Stimulated activated naive CD8-positive, alpha-beta T cell treated with anti-CD3 and anti-CD28 coated beads, Interleukin-15, Interleukin-2, amounts not matched to agents 100 U/mL and 50 U/mL, for 24 hours (primary cell): ENCODE results near the gene ST3GAL6.

Source experiments
- ATAC-seq: fragments of 150-1000 bp; cut with Tn5 transposase; one replicate; pipeline ENCODE4 v1.10.0; 2021
- DNase-seq: peaks from one replicate; pipeline ENCODE4 v3.0.0; 2021

The ST3GAL6 gene

DNA sequence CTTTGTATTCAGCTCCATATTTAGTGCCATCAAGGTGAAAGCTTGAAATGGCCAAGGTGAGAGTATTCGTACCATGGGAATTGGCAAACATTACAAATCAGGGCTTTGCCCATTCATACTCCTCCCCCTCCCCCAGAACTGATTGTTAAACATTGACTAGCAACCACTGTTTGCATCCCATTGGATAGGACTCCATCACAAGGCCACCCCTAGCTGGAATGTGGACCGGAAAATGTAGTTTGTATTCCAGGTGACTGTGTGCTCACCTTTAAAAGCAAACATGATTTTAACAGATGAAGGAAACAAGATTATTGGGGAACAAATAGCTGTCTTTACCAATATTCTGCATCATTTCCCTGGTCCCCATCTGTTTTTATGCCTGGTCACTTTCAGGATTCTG lies 14.1 kb downstream of the ST3GAL6 start:
- no peak for ATAC-seq
- no peak for DNase-seq

DNA sequence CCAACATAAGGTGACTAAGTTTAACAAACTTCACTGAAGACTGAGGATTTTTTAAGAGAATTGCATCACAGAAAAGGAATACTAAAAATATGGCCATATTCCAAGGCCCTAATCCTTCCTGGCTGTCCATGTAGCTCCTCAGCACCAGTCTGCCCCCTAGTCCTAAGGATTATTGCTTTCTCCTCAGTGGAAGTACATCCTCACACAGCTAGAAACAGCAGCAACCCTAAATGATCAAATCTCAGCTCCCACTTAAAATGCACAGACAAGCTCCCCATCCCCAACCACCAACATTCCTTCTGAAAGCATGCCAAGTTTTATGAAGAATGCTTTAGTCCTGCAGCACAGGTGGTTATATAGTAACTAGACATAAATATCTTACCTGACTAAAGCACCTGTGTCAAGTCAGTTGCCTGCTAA lies 14.7 kb downstream of the ST3GAL6 start:
- ATAC-seq, result no peak
- DNase-seq, result no peak

DNA sequence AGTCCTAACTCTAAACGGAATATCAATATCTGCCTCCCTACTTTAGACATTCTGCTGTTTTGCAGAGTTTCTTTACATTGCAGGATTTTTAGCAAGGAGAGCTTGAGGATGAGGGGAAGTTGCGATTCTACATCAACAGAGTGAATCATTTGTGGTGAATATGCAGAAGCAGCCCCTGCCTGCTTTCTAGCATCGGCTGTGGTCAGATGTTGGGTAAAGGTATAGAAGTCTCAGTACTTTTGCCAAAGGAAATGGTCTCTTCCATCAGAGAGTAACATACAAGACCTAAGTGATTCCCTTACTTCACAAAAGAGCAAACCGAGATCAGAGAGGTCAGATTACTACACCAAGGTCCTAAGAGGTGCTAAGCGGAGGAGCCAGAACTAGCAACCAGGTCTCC lies 15.2 kb downstream of the ST3GAL6 start:
- peak; percentile 42 for ATAC-seq
- no peak for DNase-seq

DNA sequence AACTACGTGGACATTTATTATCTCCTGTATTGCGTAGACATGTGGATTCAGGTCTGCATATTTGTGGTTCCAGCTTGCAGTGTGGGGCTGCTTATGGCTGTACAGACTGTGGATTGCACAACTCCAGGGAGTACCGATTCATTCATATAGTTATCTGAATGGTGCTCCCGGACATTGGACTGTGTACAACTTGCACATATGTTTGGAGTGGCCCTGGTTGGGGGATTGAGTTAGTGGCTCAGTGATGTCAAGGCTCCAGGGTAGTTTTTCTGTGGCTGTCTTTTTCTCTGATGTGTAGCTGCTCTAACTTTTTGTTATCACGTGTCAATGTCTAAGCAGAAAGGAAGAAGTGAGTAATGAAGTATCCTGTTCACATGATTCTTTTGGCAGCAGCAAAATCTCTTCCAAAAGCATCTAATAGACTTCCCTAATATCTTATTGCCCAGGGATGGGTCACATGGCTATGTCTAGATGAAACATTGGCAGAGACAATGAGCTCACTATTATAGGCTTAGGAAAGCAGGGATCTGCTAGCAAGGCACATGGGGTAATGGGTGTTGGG lies 15.8 kb downstream of the ST3GAL6 start:
- peak; percentile 14 for ATAC-seq
- no peak for DNase-seq

DNA sequence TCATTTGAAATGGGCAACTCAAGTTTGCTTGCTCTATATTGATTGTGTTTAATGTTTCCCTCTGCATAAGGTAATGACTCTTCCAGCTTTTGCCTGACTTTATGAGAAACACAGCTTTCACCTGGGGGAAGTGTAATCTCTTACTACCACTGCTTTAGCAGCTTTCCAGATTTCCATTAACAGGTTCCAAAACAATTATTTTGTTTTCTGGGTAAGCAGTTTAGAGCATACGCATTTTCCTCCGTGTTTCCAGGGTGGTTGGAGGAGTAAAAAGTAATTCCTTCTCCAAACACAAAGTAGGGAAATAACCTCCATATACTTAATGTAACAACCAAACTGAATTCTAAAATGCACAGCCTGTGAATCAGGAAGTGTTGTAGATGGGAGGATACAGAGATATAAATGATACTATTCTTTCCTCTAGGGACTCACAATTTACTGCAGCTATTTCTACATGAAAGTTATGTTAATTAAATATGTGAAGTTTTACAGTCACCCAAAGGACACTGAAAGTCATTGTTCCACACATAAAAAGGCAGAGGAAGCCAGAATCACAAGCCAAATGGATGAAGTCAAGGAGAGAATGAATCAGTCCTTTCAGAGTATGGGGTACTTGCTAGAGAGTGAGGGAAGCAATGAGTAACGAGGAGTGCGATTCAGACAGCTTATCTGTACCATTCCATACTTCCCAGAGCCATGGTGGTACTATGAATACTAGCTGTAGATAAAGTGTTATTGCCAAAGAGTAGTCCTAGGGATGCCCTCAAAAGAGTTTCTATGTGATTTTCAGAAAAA lies 16.6 kb downstream of the ST3GAL6 start:
- DNase-seq (no peak), ATAC-seq (no peak)

DNA sequence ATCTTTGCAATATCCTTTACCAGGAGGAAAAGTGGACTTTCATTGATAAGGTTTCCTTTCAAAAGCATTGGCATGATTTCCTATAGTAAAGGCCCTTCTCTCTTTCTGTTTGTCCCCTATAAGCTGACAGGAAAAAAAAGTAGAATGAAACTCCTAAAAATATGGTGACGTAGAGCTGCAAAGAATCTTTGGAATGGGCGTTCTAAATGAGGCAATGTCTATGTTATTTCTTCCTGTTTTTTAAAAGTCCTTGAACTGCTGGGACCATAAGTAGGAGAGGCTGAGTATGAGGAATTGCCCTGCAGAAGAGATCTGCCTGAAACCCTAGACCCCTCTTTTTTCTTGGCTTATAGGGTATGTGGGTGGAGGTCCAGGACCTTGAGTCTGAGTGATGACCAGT lies 17.2 kb downstream of the ST3GAL6 start:
- no peak for DNase-seq
- no peak for ATAC-seq

DNA sequence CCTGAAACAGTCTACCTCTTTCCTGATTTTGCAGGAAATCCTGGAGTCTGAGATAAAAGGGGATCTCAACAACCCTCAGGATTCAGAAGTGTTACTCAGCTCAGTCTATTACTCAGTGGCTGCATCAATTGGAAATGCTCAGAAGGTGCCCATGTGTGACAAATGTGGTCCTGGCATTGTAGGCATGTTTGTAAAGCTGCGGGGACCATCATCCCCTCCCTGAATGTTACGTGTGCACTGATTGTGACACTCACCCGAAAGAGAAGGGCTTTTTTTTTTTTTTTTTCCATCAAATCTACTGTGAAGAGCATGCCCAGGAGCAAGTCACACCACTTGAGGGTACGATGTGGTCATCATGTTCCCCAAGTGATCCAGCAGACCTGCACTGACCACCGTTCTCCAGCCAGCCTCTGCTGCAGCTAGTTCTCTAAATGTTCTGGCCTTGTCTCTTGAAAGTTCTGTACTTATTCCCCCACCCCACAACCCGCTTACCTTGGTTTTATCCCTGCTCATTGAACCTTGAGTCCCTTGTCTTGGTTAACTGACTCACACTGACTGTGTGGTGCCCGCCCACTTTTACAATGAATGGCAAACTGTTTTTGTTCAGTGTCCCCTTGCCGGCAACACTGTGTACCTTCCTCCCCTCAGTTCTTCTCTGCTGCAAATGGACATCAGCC lies 19.8 kb downstream of the ST3GAL6 start:
- ATAC-seq, result no peak
- DNase-seq, result no peak

DNA sequence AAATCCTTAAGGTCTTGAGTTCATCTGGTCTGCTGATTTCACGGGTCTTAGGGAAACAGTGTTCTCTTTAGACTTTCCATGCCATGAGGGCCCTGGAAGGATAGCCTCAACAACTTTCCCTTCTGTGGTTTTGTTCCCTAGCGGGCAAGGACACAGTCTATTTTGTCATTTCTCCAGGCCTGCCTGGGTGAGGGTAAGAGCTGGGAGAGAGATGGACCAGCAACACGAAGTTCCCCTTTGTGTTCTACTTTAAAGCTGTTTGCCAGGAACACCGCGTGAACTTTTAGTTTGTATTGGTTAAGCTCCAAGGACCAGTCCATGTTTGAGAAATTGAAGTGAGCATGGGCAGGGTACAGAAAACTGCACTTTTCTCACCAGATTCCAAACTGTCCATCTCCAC lies 20.9 kb downstream of the ST3GAL6 start:
- ATAC-seq (no peak), DNase-seq (no peak)

DNA sequence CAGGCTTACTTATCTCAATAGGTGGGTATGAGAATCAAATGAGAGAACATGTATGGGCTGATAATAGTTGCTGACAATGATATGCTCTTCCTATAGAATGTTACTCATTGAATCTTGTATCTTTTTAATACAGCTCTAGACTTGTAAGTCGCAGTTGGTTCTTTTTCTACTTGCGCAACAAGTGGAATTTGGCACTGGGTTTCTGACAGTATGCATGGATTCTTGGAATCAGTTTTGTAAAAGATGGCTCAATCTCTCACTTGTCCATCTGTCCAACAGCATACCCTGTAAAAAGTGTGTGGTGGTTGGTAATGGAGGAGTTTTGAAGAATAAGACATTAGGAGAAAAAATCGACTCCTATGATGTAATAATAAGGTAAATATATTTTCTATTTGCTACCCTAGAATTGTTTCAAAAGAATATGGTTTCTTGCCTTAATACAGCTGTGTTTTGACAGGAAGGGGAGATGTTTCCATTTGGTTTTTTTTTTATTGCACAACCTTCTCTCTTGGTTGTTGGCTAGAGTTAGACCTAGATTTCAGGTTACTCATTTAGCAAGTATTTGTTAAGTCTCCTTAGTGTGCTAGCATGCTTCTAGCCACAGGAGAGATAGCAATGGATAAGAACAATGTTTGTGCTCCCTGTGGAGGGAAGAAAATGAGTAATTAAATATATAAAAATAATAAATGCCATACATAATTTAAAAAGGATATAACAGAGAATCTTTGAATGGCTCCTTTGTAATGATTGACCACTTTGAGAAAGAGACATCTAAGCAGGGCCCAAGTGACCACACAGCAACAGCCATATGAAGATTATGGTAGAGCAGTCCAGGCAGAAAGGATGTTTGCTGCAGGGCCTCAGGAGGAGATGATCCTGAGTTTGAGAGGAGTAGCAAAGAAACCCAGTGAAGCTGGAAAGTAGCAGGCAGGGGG lies 21.8 kb downstream of the ST3GAL6 start:
- ATAC-seq, result no peak
- DNase-seq, result no peak

DNA sequence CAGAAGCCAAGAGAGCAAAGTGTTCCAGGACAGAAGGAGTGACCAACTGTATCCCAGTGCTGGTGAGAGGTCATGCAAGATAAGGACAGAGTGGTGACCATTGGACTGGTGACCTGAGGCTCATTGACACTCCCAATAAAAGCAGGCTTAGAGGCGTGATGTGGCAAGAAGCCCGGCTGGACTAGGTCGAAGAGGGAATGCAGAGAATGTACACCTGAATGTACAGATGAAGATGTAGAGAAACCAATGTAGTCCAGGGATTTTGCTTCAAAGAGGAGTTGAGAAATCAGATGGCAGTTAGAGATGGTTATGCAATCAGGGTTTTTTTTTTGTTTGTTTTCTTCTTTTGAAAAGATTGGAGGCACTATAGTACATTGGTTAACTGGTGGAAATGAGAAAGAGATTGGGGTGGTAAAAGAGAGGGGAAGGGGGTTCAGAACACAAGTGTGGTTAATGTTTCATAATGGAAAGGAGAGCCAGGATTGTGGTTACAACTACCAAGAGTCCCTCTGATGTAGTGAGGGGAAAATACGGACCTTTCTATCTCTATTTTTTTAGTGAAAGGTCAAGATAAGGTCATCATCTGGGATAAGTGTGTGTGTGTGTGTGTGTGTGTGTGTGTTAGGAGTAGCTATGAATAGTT lies 23.3 kb downstream of the ST3GAL6 start:
- peak; percentile 19 for ATAC-seq
- no peak for DNase-seq

DNA sequence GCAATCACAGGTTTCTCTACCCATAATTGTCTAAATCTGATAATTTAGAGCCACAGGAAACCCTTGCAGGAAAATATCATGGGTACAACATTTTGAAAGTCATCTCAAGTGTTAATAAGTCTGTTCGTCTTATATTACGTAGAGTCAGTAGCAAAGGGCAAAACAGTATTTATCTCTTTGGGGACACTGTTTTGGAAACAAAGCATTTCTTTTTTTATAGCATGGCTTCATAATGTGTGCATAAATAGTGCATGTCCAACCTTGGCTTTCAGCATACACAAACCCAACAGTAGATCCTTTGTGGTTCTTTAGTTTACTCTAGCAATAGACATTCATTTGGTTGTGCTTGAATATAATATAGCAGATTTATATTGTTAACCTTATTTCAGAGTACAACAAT lies 24.0 kb downstream of the ST3GAL6 start:
- ATAC-seq (no peak), DNase-seq (no peak)

DNA sequence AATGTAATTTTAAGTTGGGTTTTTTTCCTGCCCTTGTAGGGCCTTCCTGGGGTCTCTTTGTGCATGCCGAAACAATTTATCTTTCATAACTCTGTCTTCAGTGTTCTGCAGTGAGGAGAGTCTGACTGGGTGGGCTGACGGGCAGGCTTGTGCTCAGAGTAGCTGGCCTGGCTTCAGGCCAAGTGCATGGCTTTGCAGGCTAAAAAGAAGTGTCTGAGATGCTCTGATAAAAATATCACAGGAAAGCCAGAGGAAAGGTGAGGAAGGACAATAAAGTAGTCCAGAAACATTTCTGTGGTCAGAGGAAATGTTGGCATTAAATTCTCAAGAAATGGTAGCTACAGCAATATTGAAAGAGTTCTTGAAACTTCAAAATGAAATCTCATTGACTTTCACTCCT lies 25.5 kb downstream of the ST3GAL6 start:
- DNase-seq, result no peak
- no peak for ATAC-seq

DNA sequence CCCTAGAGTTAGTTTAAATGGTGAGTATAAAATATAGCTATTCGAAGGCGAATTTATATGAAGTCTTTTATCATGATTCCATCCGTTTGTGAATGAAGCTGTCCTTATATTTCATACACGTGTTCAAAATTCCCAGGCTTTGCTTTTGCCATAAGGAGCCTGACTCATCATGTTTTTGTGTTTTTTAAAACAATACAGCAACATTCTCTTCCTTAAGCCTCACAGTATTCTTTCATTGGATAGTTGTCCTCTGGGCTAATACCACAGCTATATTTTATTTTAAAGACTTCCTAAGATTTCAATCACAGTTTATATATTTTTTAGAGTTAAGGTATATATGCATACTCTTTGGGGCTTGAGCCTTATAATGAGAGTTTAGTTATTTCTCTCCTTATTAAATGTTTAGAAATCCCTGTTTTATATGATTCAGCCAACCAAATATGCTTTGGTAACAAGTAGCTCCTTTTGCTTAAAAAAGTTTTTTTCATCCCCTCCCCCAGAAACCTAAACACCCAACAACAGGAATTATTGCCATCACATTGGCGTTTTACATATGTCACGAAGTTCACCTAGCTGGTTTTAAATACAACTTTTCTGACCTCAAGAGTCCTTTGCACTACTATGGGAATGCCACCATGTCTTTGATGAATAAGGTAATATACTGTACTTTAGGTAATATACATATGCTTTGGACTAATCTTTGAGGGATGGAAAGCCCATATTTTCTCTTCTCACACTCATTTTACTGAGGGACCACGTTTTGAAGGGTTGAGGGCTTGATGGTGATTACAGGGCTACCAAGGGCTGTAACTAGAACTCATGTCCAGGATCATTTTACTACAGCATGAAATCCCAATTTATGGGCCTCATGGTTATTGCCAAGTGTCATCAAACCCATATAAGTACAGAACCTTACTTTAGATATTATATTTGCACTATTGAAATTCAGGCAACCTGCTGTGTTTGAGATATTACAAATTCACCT lies 28.5 kb downstream of the ST3GAL6 start:
- DNase-seq, result no peak
- ATAC-seq, result no peak

DNA sequence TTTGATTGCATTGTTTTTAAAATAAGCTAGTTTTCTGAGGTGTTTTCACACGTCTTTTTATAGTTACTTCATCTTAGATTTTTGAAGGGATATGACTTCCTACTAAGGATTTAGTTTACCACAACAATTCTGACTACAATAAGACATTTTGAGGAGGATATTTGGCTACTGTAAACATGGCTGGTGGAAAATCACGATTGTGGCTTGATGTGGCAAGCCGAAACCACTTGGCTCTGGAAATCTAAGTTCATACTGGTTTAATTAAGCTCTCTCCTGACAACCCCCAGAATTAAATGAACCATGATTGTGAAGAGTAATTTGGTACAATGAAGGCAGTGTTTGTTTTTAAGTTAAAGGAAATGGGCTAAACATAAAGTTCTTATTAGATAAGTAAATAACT lies 30.8 kb downstream of the ST3GAL6 start:
- DNase-seq (no peak), ATAC-seq (no peak)

DNA sequence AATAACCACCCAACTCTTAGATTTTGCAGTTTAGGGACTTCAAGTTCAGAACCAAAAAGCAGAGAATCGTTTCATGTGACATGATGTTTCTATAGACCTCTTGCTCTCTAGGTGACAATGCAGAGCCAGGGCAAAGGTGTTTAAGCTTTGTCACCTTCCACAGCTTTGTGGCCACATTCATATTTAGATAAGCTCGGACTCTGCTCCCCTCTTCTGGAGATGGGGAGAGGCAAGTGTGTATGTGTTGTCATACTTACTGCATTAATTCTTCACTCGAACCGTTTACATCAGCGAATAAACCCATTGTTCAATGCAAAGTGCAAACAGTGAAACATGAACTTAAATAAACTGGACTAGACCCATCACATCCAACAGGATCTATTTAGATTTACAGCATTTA lies 33.2 kb downstream of the ST3GAL6 start:
- DNase-seq, result no peak

DNA sequence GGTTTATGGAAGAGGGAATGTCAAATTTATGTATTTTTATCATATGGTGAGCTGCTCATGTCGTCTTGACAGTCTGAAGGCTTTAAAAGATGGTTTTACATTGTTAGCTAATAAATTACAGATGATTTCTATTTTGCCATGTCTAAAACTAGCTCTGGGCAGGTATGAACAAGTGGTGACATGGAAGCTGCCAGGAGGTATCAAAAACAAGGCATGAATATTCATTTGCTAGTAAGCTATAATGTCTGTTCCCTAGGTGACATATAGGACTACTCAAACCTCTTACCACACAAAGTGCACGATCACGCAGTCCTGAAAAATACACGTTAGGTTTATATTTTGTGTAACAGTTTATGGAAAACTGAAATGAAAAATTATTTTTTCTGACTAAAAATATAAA lies 34.8 kb downstream of the ST3GAL6 start:
- no peak for DNase-seq

More for the DNA sequence above, 33.2 kb downstream of the ST3GAL6 start:
- ATAC-seq, result no peak

DNA sequence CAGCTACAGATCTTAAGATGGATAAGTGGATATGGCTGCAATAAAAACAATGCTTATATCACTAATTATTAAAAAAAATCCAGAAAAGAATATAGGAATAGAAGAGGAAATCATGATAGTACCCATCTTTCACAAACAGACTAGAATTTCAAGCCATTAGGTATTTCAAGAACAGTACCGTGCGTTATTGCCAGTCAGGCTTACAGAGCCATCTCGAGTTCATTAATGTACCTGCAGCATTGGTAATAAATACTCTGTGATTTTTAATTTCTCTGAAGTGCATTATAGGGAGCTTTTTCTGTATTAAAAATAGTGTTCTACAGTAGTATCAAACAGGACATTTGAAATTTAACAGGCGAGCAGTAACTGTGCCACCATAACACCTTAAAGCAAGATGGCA lies 35.7 kb downstream of the ST3GAL6 start:
- DNase-seq, result no peak
- no peak for ATAC-seq

More for the DNA sequence above, 34.8 kb downstream of the ST3GAL6 start:
- ATAC-seq, result no peak

DNA sequence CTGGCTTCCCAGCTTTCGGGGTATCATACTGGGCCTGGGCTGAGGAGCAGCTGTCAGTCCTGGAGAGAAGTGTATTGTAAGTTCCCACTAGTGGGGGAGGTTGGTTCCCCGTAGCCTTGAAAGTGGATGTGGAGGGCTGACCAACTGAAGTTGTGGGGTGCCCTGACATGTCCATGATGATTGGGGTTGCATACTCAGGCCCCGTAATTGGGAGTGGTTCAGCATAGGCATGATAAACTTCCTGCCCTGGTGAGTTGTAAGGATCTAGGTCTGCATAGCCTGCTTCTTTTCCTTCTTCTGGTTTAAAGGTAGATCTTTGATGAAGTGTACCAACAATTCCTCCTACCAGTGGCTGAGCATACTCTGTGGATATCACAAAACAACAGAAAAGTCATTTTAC lies 36.3 kb downstream of the ST3GAL6 start:
- DNase-seq (no peak), ATAC-seq (no peak)

DNA sequence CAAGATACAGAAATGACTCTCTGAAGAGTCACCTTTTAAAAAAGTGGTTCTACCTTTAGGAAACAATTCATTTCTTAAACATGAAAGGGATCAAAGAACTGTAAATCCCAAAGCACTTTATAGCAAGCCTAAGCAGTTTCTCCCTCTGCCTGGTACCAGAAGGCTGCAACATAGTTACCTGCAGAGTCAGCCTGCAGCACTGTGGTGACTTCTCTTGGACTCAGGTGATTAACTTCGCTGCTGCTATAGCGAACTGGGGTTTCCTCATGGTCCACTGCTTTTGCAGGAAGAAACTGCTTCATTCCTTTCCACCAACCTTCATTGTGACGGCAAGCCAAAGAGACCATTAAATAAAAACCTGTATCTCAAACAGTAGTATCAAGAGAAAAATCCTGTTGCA lies 37.3 kb downstream of the ST3GAL6 start:
- ATAC-seq, result no peak

DNA sequence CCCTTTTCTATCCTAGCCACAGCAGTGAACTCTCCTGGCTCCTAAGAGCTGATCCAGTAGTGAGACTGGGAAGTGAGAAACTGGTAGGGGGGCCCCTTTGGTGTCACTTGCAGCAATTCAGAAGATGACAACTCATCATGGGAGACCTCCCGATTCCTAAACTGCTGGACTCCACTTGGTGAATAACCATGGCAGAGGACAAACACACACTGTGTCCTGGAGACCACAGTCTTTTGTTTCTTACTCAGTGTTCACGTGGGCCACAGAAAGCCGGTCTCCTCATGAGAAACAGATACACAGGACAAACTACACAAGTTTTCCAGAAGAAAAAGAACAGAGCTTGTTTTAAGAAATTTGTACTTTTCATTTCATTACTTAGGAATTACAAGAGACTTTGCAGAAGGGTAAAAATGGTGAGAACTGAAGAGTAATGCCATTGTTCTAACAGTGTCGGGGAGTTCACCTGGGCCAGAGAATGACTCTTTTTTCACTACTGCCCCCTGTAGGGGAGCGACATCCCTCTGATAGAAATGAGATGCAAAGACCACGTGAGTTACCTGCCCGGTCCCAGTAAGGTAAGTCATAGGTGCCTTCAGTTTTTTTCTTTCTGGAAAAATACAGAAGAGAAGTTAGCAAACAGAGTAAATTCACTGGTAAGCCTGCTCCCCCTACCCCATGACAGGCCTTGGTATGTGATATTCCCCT lies 38.1 kb downstream of the ST3GAL6 start:
- ATAC-seq, result no peak
- no peak for DNase-seq

More for the DNA sequence above, 37.3 kb downstream of the ST3GAL6 start:
- no peak for DNase-seq
